SH-SY5Y (cell line): ENCODE data around the gene KIF5C.

ENCODE experiments used
- GATA2 ChIP-seq: IDR thresholded peaks from 2 replicates; pipeline ENCODE4 v1.6.1; 2011; ENCODE audit warnings: mild to moderate bottlenecking, low read depth, low read length
- GATA3 ChIP-seq: IDR thresholded peaks from 2 replicates; pipeline ENCODE4 v1.6.1; 2011; ENCODE audit warnings: low read depth, mild to moderate bottlenecking, low read length, moderate library complexity

DNA sequence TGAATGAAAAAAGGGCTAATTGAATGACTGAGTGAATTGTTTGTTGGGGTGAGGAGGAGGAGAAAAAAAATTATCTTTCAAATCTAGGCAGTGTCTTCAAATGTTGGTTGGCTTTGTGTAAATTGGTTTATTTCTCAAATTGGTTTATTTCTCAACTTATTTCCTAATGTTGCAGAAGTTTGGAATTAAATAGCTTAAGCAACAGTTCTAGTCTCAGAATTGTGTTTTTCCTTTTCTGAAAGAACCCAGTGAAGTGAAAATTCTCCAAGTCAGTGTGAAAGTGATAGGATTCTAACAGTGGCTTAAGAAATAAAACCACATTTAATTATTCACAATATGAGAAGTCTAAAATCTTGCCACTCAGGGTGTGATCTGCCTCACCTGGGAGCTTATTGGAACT, 108.9 kb downstream of the KIF5C start:
- TF ChIP-seq GATA3 (no peak), GATA2 (no peak)
